Coronary artery (tissue), 2 donors: ENCODE results near the gene HNRNPDL.
"Not testable (repeated sequence)": the region's sequence is repeated elsewhere in the genome, so short reads cannot be mapped to it uniquely, and the experiment has no call there.

Experiments
- DNase-seq: peaks from one replicate; pipeline ENCODE4 v3.0.0-alpha.2; 2017; ENCODE audit warnings: low spot score
- H3K27ac ChIP-seq, 2 donors: fragments of 200-600 bp; sonication (generic); one replicate each; pipeline ENCODE4 v1.5.1; 2016 to 2019
- H3K4me3 ChIP-seq: fragments of 200-600 bp; sonication (generic); 2 replicates; pipeline ENCODE4 v1.5.1; 2016; ENCODE audit warnings: mild to moderate bottlenecking, moderate library complexity
- CTCF ChIP-seq: fragments of 200-600 bp; sonication (generic); IDR thresholded peaks from one replicate; pipeline ENCODE4 v1.5.1; 2019; ENCODE audit warnings: antibody characterized with exemption

HNRNPDL gene

GRCh38 chr4:82425478-82425877 lies 4.8 kb downstream of the HNRNPDL start:
- no peak for TF ChIP-seq CTCF
- H3K27ac ChIP-seq = no peak overlapping the region
- DNase-seq = no peak
- no peak overlapping the region for H3K4me3 ChIP-seq

- H3K27ac ChIP-seq = no peak overlapping the region
- no peak for DNase-seq
- no peak for TF ChIP-seq CTCF
- H3K4me3 ChIP-seq = no peak overlapping the region
Observed at GRCh38 chr4:82423245-82424054, 6.8 kb downstream of the HNRNPDL start.

- TF ChIP-seq CTCF = no peak
- H3K4me3 ChIP-seq = no peak overlapping the region
- no peak for DNase-seq
- H3K27ac ChIP-seq = no peak overlapping the region
Observed at GRCh38 chr4:82422616-82423015, 7.6 kb downstream of the HNRNPDL start.

- DNase-seq = no peak
Observed at GRCh38 chr4:82421796-82422560, 8.3 kb downstream of the HNRNPDL start.

GRCh38 chr4:82419451-82419850 lies 10.8 kb downstream of the HNRNPDL start:
- no peak for TF ChIP-seq CTCF
- Histone ChIP-seq H3K27ac (no peak overlapping the region), H3K4me3 (no peak overlapping the region)
- DNase-seq = no peak

More at GRCh38 chr4:82421796-82422560, 8.3 kb downstream of the HNRNPDL start:
- no peak overlapping the region for H3K27ac ChIP-seq
- no peak overlapping the region for H3K4me3 ChIP-seq
- TF ChIP-seq CTCF = no peak

- Histone ChIP-seq H3K4me3 (no peak overlapping the region), H3K27ac (no peak overlapping the region)
- TF ChIP-seq CTCF = no peak
- no peak for DNase-seq
Observed at GRCh38 chr4:82415922-82416365, 14.3 kb downstream of the HNRNPDL start.

- not testable (repeated sequence) for H3K4me3 ChIP-seq, DNase-seq, H3K27ac ChIP-seq
Observed at GRCh38 chr4:82415061-82415460, 15.2 kb downstream of the HNRNPDL start.
